WERI-Rb-1 (cell line): ENCODE measurements around the gene BPI.

Source experiments
- DNase-seq: peaks from one replicate; pipeline ENCODE4 v3.0.0-alpha.2; 2020
- H3K27ac ChIP-seq: fragments of 250-450 bp; sonication (Bioruptor Pico); 2 replicates; pipeline ENCODE4 v1.5.1; 2020; ENCODE audit warnings: mild to moderate bottlenecking, moderate library complexity
- H3K27me3 ChIP-seq: fragments of 250-450 bp; sonication (Bioruptor Pico); 2 replicates; pipeline ENCODE4 v1.5.1; 2021; ENCODE audit warnings: mild to moderate bottlenecking, low read depth, moderate library complexity; ENCODE audit not compliant: insufficient read depth, severe bottlenecking
- H3K36me3 ChIP-seq: fragments of 250-450 bp; sonication (Bioruptor Pico); 2 replicates; pipeline ENCODE4 v1.5.1; 2020; ENCODE audit warnings: mild to moderate bottlenecking, moderate library complexity
- H3K4me3 ChIP-seq: 2 replicates; pipeline ENCODE4 v1.5.1; 2011; ENCODE audit warnings: low read depth, mild to moderate bottlenecking, control low read depth, low read length
- H3K9me3 ChIP-seq: fragments of 250-450 bp; sonication (Bioruptor Pico); 2 replicates; pipeline ENCODE4 v1.5.1; 2021; ENCODE audit warnings: mild to moderate bottlenecking, moderate library complexity; ENCODE audit not compliant: severe bottlenecking
- TF ChIP-seq, protein P1 (sequence below): IDR thresholded peaks from 2 replicates; pipeline ENCODE4 v1.5.1; 2011; ENCODE audit warnings: low read depth, mild to moderate bottlenecking, control low read depth, inconsistent platforms, low read length

The BPI gene

DNA sequence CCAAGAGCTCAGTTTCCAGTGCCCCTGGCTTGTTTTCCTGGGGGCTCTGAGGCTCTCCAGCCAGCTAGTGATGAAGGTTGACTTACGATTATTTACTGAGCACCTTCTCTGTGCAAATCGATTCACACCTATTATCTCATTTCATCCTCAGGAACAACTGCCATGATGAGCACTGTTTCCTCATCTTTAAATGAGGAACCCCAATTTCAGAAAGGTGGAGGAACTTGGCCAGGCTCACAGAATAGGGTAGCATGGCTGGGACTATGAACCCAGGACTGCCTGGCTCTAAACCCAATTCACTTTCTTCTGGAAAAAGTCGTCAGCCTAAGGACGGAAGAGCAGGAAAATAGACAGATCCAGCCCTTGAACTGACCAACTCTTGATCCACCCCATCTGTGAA is 3.5 kb upstream of the BPI start:
- TF ChIP-seq, protein P1, sequence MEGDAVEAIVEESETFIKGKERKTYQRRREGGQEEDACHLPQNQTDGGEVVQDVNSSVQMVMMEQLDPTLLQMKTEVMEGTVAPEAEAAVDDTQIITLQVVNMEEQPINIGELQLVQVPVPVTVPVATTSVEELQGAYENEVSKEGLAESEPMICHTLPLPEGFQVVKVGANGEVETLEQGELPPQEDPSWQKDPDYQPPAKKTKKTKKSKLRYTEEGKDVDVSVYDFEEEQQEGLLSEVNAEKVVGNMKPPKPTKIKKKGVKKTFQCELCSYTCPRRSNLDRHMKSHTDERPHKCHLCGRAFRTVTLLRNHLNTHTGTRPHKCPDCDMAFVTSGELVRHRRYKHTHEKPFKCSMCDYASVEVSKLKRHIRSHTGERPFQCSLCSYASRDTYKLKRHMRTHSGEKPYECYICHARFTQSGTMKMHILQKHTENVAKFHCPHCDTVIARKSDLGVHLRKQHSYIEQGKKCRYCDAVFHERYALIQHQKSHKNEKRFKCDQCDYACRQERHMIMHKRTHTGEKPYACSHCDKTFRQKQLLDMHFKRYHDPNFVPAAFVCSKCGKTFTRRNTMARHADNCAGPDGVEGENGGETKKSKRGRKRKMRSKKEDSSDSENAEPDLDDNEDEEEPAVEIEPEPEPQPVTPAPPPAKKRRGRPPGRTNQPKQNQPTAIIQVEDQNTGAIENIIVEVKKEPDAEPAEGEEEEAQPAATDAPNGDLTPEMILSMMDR, result no peak
- no peak for DNase-seq
- Histone ChIP-seq H3K9me3 (no peaks in the 10 kb centered on the region), H3K27ac (no peak overlapping the region), H3K36me3 (no peaks in the 10 kb centered on the region), H3K4me3 (no peak overlapping the region), H3K27me3 (no peaks in the 10 kb centered on the region)

DNA sequence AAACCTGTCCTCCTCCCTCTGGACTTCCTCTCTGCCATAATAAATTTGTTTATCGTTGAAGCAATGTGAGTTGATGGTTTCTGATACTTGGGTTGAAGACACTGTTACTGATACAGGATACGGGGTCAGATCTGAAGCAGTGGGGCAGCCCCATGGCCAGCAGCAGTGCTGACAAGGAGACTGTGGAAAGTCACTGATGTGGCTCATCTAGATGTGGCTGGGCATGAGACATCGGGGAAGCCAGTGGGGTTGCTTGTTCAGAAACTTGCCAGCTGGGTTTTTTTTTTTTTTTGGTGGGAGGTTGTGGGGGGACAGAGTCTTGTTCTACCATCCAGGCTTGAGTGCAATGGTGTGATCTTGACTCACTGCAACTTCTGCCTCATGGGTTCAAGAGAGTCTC is 2.6 kb upstream of the BPI start:
- H3K9me3 ChIP-seq, result no peaks in the 10 kb centered on the region
- no peaks in the 10 kb centered on the region for H3K27me3 ChIP-seq
- no peak overlapping the region for H3K4me3 ChIP-seq
- H3K27ac ChIP-seq, result no peak overlapping the region
- DNase-seq, result no peak
- TF ChIP-seq, protein P1, result no peak
- H3K36me3 ChIP-seq, result no peaks in the 10 kb centered on the region

DNA sequence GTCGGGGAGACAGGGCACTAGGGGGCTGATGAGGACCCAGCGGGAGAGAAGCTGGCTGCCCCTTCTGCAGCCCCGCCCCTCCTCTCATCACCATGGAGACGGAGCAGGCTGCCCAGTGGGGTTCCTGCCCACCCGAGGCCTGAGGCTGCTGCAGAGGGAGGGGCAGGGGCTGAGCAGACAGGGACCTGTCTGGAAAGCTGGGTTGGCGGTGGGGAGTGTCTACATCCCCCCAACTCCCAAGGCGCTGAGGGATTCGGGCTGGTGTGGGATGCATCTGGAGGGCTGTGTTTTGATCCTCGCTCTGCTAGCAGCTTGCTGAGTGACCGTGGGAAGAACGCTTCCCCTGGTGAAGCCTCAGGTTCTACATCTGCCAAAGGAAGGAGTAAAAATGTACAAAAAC is 1.2 kb upstream of the BPI start:
- Histone ChIP-seq H3K9me3 (no peaks in the 10 kb centered on the region), H3K27ac (no peak overlapping the region), H3K36me3 (no peaks in the 10 kb centered on the region), H3K27me3 (no peaks in the 10 kb centered on the region), H3K4me3 (no peak overlapping the region)
- TF ChIP-seq, protein P1, result no peak
- no peak for DNase-seq

DNA sequence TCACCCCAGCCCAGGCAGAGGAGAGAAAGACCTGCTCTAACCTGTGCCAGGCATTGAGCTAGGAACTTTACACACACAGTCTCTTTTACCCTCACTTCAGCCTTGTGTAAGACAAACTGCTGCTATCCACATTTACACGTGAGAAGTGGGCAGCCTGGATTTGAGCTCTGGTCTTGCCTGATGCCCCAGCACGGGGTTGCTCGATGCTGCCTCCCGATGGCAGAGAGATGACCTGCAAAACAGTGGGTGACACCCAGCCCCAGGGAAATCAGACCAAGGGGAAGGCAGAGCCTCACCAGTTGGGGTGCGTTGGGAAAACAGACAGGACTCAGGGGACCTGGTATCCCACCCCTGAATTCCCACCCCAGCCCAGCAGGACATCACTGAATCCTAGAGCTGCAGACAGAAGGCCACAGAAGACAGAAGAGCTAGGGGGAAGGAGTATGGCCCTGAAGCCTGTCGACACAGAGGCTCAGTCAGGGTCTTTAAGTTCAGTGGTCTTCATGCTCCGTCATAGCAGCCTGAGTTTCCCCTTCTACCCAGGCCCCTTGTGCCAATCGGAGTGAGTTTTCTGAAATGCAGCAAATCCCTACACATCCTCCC is 990 bp downstream of the BPI start:
- no peaks in the 10 kb centered on the region for H3K36me3 ChIP-seq
- no peaks in the 10 kb centered on the region for H3K9me3 ChIP-seq
- TF ChIP-seq, protein P1, result peak; percentile 83
- no peak overlapping the region for H3K4me3 ChIP-seq
- H3K27ac ChIP-seq, result no peak overlapping the region
- H3K27me3 ChIP-seq, result no peaks in the 10 kb centered on the region
- peak; percentile 65 for DNase-seq

DNA sequence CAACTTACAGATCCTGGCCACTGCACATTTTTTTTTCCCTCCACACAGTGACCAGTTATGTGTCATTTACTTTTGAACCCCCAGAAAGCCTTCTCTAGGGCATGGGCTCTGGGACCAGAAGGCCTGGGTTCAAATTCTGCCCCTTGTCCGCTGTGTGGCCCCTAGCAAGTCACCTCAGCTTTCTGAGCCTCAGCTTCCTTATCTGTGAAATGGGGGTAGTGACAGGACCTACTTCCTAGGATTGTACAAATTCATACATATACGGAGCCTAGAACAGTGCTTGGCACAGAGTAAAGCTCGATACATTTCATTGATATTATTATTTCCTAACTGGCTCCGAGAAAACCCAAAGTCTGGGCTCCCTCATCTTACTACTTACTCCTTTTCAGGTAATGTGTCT is 1.6 kb downstream of the BPI start:
- Histone ChIP-seq H3K36me3 (no peaks in the 10 kb centered on the region), H3K27me3 (no peaks in the 10 kb centered on the region), H3K9me3 (no peaks in the 10 kb centered on the region), H3K27ac (no peak overlapping the region), H3K4me3 (no peak overlapping the region)
- DNase-seq, result no peak
- TF ChIP-seq, protein P1, result no peak

DNA sequence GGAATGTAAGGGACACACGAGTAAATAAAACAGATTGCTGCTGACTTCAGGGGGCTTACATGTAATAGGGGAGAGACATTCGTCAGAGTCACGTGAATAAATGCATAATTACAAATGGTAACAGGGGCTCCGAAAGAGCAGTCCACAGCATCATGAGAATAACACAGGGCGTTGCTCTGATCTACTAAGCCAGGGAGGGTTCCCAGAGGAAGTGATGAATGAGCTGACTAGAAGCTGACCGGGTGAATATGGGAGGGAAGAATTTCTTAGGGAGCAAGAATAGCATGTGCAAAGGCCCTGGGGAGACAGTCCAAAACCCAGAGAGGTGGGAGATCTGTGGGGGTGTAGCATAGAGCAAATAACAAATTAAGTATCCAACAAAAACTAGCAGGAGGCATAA is 2.4 kb downstream of the BPI start:
- Histone ChIP-seq H3K27me3 (no peaks in the 10 kb centered on the region), H3K27ac (no peak overlapping the region), H3K36me3 (no peaks in the 10 kb centered on the region), H3K9me3 (no peaks in the 10 kb centered on the region), H3K4me3 (no peak overlapping the region)
- no peak for DNase-seq
- TF ChIP-seq, protein P1, result no peak
